HUDEP-2 (cell line): Measurements from ENCODE around the gene MARCHF6.
A peak's percentile ranks its signal among the peaks of the same experiment; 100 is the strongest.
"Not testable (repeated sequence)": the region's sequence is repeated elsewhere in the genome, so short reads cannot be mapped to it uniquely, and the experiment has no call there.

Source experiments
- DNase-seq, 76 experiments: peaks; one replicate each; lab custom pipeline; 2025; ENCODE audit not compliant: unreplicated experiment in 76 of 76; lab: John Stamatoyannopoulos, UW

The MARCHF6 gene

DNA sequence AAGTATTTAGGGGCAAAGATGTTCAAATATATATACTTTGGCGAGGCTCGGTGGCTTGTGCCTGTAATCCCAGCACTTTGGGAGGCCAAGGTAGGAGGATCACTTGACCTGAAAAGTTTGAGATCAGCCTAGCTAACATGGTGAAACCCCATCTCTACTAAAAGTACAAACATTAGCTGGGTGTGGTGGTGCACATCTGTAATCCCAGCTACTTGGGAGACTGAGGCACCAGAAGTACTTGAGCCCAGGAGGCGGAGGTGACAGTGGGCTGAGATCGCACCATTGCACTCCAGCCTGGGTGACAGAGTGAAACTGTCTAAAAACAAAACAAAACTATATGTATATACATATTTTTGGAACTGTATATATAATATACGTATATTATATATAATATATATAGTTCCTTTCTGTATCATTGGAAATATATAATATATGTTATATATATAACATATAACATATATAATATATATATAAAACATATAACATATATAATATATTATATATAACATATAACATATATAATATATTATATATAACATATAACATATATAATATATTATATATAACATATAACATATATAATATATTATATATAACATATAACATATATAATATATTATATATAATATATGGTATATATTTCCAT, 8.9 kb upstream of the MARCHF6 start:
- not testable (repeated sequence) for DNase-seq

- no peak for DNase-seq
These were observed 5.2 kb upstream of the MARCHF6 start for GRCh38 chr5:10348258-10348657.

DNA sequence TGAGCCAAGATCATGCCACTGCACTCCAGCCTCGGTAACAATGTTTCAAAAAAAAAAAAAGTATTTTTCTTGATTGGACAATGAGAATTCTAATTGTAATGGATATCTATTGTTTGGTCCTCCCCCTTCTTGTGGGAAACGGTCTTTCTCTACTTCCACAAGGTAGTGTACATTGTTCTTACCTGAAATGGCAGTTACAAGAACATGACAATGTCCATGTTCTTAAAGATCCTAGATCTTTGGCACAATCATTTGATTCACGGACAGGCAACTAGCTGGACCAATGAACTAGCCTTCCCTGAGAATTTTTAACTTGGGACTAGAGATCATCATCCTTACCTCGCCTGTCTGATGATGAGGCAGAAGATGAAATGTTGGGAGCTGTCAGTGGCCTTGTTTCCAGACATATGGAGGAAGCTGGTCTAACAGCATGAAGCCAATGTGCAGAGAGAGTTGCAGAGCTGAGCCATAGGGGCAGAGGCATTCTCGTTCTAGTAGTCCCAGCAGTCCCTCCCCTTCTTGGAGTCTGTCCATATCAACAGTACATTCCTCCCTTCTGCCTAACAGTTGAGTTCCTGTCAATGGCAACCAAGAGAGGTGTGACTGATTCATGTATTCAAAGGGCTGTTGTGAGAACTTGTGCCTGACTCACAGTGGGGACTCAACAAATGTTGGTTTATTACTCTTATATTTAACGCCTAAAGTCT, 2.1 kb upstream of the MARCHF6 start:
- DNase-seq, result peak in 64 of 76 experiments; percentile 3 to 84 (median 53)

DNA sequence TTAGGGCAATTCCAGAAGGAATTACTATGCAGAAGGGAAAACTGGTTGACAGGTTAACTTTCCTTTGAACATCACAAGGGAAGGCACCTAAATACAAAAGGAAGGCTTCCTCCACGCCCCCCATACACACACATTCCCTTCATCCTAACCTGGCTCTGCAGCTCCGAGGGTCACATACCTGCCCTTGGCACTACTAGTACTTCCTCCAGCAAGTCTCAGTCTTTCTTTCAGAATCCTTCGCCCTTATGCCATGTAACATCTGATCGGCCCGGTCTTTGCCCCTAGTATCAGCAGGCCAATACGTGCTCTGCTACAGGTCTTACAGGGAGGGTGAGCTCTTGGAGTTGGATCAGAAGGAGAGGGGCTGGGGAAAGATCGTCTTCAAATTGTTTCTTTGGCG, 1.6 kb upstream of the MARCHF6 start:
- DNase-seq, result no peak

DNA sequence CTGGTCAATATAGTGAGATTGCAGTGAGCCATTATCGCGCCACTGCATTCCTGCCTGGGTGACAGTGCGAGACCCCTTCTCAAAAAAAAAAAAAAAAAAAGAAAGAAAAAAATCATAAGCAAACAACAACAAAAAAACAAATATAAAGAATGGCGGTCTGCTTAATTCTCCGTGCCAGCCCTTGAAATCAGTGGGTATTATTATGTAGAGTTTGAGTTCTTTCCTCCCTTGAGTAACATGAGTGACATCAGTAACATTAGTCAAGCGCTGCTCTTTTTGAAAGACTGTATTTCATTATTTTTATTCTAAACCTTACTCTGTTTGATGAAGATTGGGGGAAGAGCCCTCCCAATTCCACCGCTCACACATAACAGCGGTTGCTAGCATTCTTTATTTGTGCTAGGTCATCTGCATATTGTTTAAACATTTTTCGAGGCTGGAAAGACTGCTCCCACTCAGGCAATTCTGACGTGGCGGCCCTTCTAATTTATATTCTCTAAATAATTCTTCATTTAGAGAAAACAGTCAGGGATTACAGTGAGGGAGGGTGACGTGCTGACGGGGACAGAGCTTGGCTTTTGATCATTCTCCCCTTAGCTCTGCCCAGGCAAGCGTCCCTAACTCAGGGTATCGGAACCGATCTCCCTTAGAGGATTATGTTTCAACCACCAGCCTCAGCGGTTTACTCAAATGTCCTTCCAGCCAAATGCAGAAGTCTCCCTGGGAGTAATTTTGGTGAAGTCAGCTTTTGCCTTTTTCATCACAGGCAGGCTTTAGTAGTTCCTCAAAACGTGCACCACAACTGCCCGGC, 860 bp upstream of the MARCHF6 start:
- DNase-seq, result peak in 13 of 76 experiments; percentile 11 to 77 (median 52)

GRCh38 chr5:10354048-10354872, 765 bp downstream of the MARCHF6 start:
- DNase-seq, result peak in 47 of 76 experiments; percentile 4 to 61 (median 31)

GRCh38 chr5:10355071-10355889, 1.8 kb downstream of the MARCHF6 start:
- peak in 3 of 76 experiments; percentile 13 to 21 (median 17) for DNase-seq

DNA sequence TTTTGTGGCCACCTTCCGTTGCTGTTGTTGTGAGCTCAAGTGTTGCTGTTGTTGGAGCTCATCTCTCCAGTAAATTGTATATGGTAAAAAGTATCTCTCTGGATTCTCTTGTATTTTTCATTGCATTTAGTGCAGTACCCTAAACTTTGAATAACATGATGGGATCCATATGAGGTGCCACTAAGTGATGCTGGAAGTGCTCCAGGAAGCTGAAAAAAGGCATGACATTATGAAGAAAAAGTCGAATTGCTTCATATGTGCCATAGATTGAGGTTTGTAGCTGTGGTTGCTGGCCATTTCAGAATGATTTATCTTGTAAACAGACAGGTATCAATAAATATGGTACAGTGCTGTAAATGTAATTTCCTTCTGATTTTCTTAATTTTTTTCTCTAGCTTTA, 5.5 kb downstream of the MARCHF6 start:
- DNase-seq, result no peak

DNA sequence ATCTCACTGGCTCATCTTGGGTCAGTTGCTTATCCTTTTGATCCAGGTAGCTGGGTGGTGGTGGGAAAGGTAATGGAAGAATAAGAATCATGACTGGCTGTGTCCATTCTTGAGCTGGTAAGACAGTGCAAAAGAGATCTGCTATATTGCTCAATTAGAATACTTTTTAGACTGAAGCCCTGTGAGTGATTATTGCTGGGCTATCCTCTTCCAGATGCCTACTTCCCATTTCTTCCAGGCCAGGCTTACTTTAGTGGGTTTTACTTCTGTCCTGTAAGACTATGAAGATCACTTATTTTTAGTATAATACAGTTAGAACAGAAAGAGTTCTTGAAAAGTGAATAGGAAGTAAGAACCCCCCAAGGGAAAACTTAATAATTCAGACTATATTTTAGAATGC, 7.2 kb downstream of the MARCHF6 start:
- DNase-seq, result no peak

- no peak for DNase-seq
These were observed 10.2 kb downstream of the MARCHF6 start for GRCh38 chr5:10363519-10364185.

DNA sequence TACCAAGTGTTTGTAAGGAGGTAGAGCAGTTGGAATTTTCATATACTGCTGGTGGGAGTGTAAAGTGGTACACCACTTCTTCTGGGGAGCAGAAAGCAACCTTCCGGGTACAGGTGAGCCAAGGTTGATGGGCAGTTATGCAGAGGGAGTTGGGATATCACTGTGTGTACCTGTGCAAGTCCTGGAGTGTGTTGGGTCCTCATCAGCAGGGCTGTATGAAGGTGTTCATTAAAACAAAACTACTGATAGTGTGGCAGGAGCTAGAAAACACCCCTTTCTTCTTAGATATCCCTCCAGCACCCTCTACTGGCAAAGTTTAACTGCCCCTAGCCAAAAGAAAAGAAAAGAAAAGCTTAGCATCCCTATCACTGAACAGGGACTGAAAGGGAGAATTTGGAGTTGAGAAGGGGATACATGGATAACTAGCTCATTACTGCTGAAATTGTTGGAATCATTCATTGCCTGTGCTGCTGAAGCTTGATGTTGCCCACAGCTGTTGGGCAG, 10.7 kb downstream of the MARCHF6 start:
- DNase-seq, result peak in 22 of 76 experiments; percentile 4 to 54 (median 32)

DNA sequence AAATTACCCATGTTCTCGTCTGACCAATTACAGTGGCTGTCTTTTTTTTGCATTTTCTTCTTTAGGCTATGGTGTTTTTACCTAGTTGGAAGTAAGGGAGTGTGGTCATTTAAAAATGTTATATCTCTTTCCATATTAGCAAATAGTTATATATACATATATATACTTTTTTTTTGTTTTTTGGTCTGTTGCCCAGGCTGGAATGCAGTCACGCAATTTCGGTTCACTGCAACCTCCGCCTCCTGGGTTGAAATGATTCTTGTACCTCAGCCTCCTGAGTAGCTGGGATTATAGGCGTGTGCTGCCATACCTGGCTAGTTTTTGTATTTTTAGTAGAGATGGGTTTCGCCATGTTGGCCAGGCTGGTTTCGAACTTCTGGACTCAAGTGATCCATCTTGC, 12.3 kb downstream of the MARCHF6 start:
- no peak for DNase-seq

- DNase-seq, result peak in 8 of 76 experiments; percentile 2 to 22 (median 10)
These were observed 13.1 kb downstream of the MARCHF6 start for GRCh38 chr5:10366310-10367272.

- DNase-seq, result no peak
These were observed 14.1 kb downstream of the MARCHF6 start for GRCh38 chr5:10367579-10367978.

GRCh38 chr5:10370931-10371330, 17.4 kb downstream of the MARCHF6 start:
- no peak for DNase-seq

DNA sequence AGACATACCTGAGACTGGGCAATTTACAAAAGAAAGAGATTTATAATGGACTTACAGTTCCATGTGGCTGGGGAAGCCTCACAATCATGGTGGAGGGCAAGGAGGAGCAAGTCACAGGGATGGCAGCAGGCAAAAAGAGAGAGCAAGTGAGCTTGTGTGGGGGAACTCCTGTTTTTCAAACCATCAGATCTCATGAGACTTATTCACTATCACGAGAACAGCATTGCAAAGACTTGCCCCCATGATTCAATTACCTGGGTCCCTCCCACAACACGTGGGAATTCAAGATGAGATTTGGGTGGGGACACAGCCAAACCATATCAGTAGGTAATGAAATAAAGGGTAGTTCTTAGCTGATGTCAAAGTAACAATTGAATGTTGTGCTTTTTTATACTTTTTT, 17.9 kb downstream of the MARCHF6 start:
- DNase-seq, result peak in 3 of 76 experiments; percentile 9 to 13 (median 13)

DNA sequence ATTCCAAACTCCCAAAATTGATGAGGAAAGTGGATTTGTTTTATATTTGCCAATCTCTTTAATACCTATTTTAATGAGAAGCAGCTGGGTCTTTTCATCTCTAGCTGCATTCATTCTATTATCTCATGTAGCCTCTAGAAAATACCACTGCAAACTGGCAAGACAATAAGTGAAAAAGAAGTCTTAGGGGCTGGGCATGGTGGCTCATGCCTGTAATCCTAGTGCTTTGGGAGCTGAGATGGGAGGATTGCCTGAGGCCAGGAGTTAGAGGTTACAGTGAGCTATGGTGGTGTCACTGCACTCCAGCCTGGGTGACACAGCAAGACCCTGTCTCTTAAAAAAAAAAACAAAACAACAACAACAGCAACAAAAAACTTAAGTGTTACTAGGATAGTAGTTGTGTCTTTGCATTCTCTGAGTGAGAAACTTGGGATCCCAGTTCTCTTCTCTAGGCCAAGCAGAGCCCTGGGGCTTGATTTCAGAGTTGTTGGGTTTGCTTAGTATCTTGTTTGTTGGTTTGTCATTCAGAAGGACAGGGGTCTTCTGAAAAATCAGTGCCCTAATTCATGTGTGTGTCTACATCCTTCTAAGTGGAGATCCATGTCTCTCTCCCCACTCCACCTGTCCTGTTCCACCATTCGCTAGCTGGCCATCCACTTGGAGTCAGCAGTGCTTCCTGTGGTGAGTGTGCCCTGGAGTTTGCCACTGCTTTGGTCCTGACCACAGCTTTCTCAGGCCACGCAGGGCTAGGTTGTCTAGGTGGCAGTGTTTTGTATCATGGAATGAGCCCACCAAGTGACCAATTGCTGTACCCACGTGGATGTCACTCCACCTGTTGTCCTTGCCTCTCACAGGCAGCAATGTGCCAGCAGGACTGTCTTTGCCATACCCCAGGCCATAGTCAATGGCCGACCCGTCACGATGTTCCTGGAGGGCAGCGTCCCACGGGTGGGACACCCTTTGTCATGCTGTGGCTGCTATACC, 19.5 kb downstream of the MARCHF6 start:
- no peak for DNase-seq
